ENCODE measurements around the gene B3GNT3. TPM values are rescaled to one million over a fixed set of nuclear protein-coding genes. Genes with fewer than 3 reads are reported as not detected.

Gene B3GNT3
- total and polyA plus RNA-seq, 9 of the 15 experiments (the other 6 are each of a cell fraction or from before 2014, with no cell fraction given): 0.06 to 0.11 (median 0.07) TPM; not detected in 6

GRCh38 chr19:17803264-17803896 lies 8.4 kb downstream of the B3GNT3 start:
- no peak for FAIRE-seq
- ATAC-seq: no peak
- Histone ChIP-seq H4K20me1 (replicated peaks; ENCODE audit: control insufficient read depth, insufficient read depth, low read length) (no peaks in the 10 kb centered on the region), H3K27ac (ENCODE audit: extremely low read depth, low read depth, low read length) (no peak overlapping the region), H2AFZ (ENCODE audit: low read depth, low read length) (no peak overlapping the region), H3K9me1 (ENCODE audit: control insufficient read depth, insufficient read depth, low read length) (no peaks in the 10 kb centered on the region), H3K4me3 (no peak overlapping the region), H3K9me3 (replicated peaks; ENCODE audit: control insufficient read depth, insufficient read depth, low read depth, low read length) (no peaks in the 10 kb centered on the region), H3K36me3 (ENCODE audit: control insufficient read depth, insufficient read depth, low read length) (no peaks in the 10 kb centered on the region), H3K9ac (ENCODE audit: insufficient read depth in 1 of 2, low read depth in 2 of 2, low read length in 2 of 2) (peak overlapping the region in 1 of 2 experiments; percentile 52; a peak in 2 of 4 replicates), H3K4me2 (ENCODE audit: insufficient read depth, low read length) (no peak overlapping the region), H3K4me1 (replicated peaks in 1 of 2; ENCODE audit: control insufficient read depth in 2 of 2, insufficient read depth in 2 of 2, low read length in 2 of 2) (peaks cover 0 to 6% of the 10 kb centered on the region in 2 experiments; a peak in 2 of 5 replicates), H3K27me3 (ENCODE audit: control insufficient read depth in 2 of 2, insufficient read depth in 2 of 2, low read length in 2 of 2) (peaks cover 2 to 30% of the 10 kb centered on the region in 2 experiments; a peak in 4 of 5 replicates), H3K79me2 (ENCODE audit: control insufficient read depth, insufficient read depth, low read length) (no peaks in the 10 kb centered on the region)
- TF ChIP-seq SLC30A9 (CRISPR knock-in tag; IDR thresholded peaks at IDR 0.05): no peak
- no peak for TF ChIP-seq HNRNPK (IDR thresholded peaks at IDR 0.05; ENCODE audit: low read depth, low read length, poor library complexity, severe bottlenecking)
- TF ChIP-seq LARP7 (IDR thresholded peaks at IDR 0.05): no peak
- TF ChIP-seq ZBTB43 (CRISPR knock-in tag; IDR thresholded peaks at IDR 0.05): no peak
- TF ChIP-seq ZNF146 (CRISPR knock-in tag; IDR thresholded peaks at IDR 0.05; ENCODE audit: unreplicated experiment): no peak
- TF ChIP-seq KDM1A (IDR thresholded peaks at IDR 0.05): no peak
- TF ChIP-seq SOX6 (IDR thresholded peaks at IDR 0.05): no peak
- no peak for TF ChIP-seq PCBP1 (IDR thresholded peaks at IDR 0.05; ENCODE audit: low read depth, low read length, poor library complexity, severe bottlenecking)
- no peak for TF ChIP-seq ZNF584 (CRISPR knock-in tag; IDR thresholded peaks at IDR 0.05; ENCODE audit: low read depth)
- no peak for TF ChIP-seq BCLAF1 (IDR thresholded peaks at IDR 0.05; ENCODE audit: borderline replicate concordance in 1 of 2, control insufficient read depth in 1 of 2, low read depth in 2 of 2, low read length in 1 of 2)
- TF ChIP-seq SUPT5H (IDR thresholded peaks at IDR 0.05): no peak
- TF ChIP-seq CGGBP1 (CRISPR knock-in tag; IDR thresholded peaks at IDR 0.05): no peak
- no peak for TF ChIP-seq HMBOX1 (IDR thresholded peaks at IDR 0.05)
- no TSS peak for BruUV-seq (replicated peaks)
- DNase-seq (ENCODE audit: extremely low read depth in 1 of 4, low spot score in 3 of 4): no peak
- intact Hi-C loops (cut with micrococcal nuclease): no loop called here
- POLR2A ChIA-PET: interaction anchor here (1.5 kb wide), 1 partner anchor 21 kb away, joined by 4 read pairs; no protein-coding TSS in a partner anchor
- in situ Hi-C loops (cut with MboI): no loop called here
- CTCF ChIA-PET (ENCODE audit: low intra/inter-chr PET ratio): no interaction called here
- 6% methylated on average over 14 of the region's 14 CpGs for WGBS (ENCODE audit: insufficient coverage, low coverage, missing lambda C conversion rate)

Data from K562 (cell line).